Measurements from ENCODE around the gene ARCN1.

DNA sequence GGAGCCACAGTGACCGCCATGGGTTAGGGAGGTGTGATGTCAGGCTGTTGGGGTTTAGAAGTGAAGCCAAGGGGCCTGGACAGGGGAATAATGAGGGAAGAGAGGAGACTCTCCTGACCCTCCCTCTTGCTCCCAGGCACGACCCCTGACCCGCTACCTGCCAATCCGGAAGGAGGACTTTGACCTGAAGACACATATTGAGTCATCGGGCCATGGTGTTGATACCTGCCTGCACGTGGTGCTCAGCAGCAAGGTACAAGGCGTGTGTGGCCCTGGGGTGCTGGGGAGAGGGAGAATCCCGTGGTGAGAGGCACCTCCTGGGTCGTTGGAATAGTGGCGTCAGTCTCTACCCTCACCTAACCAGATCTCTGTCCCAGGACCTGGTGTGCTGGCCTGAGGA lies 77.7 kb downstream of the ARCN1 start:
- TF ChIP-seq, protein P1, sequence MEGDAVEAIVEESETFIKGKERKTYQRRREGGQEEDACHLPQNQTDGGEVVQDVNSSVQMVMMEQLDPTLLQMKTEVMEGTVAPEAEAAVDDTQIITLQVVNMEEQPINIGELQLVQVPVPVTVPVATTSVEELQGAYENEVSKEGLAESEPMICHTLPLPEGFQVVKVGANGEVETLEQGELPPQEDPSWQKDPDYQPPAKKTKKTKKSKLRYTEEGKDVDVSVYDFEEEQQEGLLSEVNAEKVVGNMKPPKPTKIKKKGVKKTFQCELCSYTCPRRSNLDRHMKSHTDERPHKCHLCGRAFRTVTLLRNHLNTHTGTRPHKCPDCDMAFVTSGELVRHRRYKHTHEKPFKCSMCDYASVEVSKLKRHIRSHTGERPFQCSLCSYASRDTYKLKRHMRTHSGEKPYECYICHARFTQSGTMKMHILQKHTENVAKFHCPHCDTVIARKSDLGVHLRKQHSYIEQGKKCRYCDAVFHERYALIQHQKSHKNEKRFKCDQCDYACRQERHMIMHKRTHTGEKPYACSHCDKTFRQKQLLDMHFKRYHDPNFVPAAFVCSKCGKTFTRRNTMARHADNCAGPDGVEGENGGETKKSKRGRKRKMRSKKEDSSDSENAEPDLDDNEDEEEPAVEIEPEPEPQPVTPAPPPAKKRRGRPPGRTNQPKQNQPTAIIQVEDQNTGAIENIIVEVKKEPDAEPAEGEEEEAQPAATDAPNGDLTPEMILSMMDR (IDR thresholded peaks at IDR 0.05): no peak
- TF ChIP-seq ZFX (IDR thresholded peaks at IDR 0.05; ENCODE audit: borderline replicate concordance): no peak
